Measurements from ENCODE around the gene BTBD17.

BTBD17 gene

GRCh38 chr17:74309902-74310301 lies 51.8 kb downstream of the BTBD17 start:
- Histone ChIP-seq H2AFZ (ENCODE audit: low read depth, low read length) (no peak overlapping the region), H3K4me3 (ENCODE audit: low read length) (no peak overlapping the region), H3K9me3 (ENCODE audit: low read length) (peaks cover 8% of the 10 kb centered on the region), H3K36me3 (ENCODE audit: insufficient read depth, low read length) (no peaks in the 10 kb centered on the region), H3K4me1 (ENCODE audit: insufficient read depth, low read length) (no peaks in the 10 kb centered on the region), H3K27me3 (ENCODE audit: insufficient read depth, low read length) (no peaks in the 10 kb centered on the region)

- Histone ChIP-seq H3K36me3 (ENCODE audit: insufficient read depth, low read length) (no peaks in the 10 kb centered on the region), H3K4me1 (ENCODE audit: insufficient read depth, low read length) (no peaks in the 10 kb centered on the region), H2AFZ (ENCODE audit: low read depth, low read length) (no peak overlapping the region), H3K9me3 (ENCODE audit: low read length) (peaks cover 8% of the 10 kb centered on the region), H3K4me3 (ENCODE audit: low read length) (no peak overlapping the region), H3K27me3 (ENCODE audit: insufficient read depth, low read length) (no peaks in the 10 kb centered on the region)
Measured at GRCh38 chr17:74307984-74308773, 53.5 kb downstream of the BTBD17 start.
